Testis (tissue), 3 donors: ENCODE data around the gene AMZ1. TPM values are rescaled to one million over a fixed set of nuclear protein-coding genes. Genes with fewer than 3 reads are reported as not detected.

Source experiments
- DNase-seq: peaks from one replicate; pipeline ENCODE4 v3.0.0-alpha.2; 2019
- H3K27ac ChIP-seq, 2 donors: fragments of 200-600 bp; sonication (generic); one replicate each; pipeline ENCODE4 v1.5.1; 2019
- H3K27me3 ChIP-seq: fragments of 200-600 bp; sonication (generic); one replicate; pipeline ENCODE4 v1.5.1; 2019
- H3K36me3 ChIP-seq: fragments of 200-600 bp; sonication (generic); one replicate; pipeline ENCODE4 v1.5.1; 2017; ENCODE audit warnings: low read depth; ENCODE audit errors: missing control alignments
- H3K4me1 ChIP-seq: fragments of 200-600 bp; sonication (generic); one replicate; pipeline ENCODE4 v1.5.1; 2019
- H3K4me3 ChIP-seq, 2 donors: fragments of 200-600 bp; sonication (generic); one replicate each; pipeline ENCODE4 v1.5.1; 2017 to 2019
- H3K9me3 ChIP-seq: fragments of 200-600 bp; sonication (generic); one replicate; pipeline ENCODE4 v1.5.1; 2017
- POLR2A ChIP-seq: fragments of 450-650 bp; IDR thresholded peaks from one replicate; pipeline ENCODE4 v1.6.1; 2017; ENCODE audit warnings: antibody characterized with exemption, mild to moderate bottlenecking, moderate library complexity
- WGBS, 2 donors: methylation state at CpG; one replicate each; pipeline ENCODE4 v1.1.5; 2018; 5-methylcytosine and 5-hydroxymethylcytosine counted together
- intact Hi-C: fragments of 100-400 bp; cut with DNase I; formaldehyde crosslinking; loops from one replicate; pipeline ENCODE4 v1.15.1; 2023; ENCODE audit warnings: low total_unique reads
- polyA plus RNA-seq: library from polyadenylated mRNA; stranded (reverse); fragments of 350-450 nt; fragmentation: Illumina TruSeq; extraction: RNeasy Lipid Tissue Mini Kit (QIAGEN cat#74804); gene quantifications from one replicate; pipeline ENCODE4 v1.2.3, GENCODE V29; 2014; ENCODE audit warnings: low read depth, low replicate concordance; ENCODE audit not compliant: insufficient read depth
- total RNA-seq, 2 donors: library from RNA; depleted of rRNA; stranded (reverse); fragments of >200 nt; gene quantifications; one replicate each; pipeline ENCODE4 v1.2.3, GENCODE V29; 2016
- TF ChIP-seq, protein P1 (sequence below), 3 experiments: fragments of 450-650 bp in 2 of 3; fragments of 200-600 bp in 1 of 3; sonication (generic) in 1 of 3; IDR thresholded peaks; one replicate each; pipeline ENCODE4 v1.5.1; 2016 to 2019; ENCODE audit warnings: antibody characterized with exemption in 3 of 3, mild to moderate bottlenecking in 2 of 3, moderate library complexity in 1 of 3

AMZ1 gene
- total and polyA plus RNA-seq, 3 donors from 2014 or later: 1.1 to 3.2 (median 2.7) TPM

- no peak for DNase-seq
- Histone ChIP-seq H3K4me1 (no peaks in the 10 kb centered on the region), H3K27me3 (no peaks in the 10 kb centered on the region), H3K36me3 (no peaks in the 10 kb centered on the region), H3K4me3 (no peak overlapping the region), H3K27ac (no peak overlapping the region), H3K9me3 (no peaks in the 10 kb centered on the region)
- WGBS, 2 donors: 89% methylated on average over 19 of the region's 20 CpGs; no CpG with 5 or more reads in 1 of the 2 donors
- intact Hi-C loops: no loop called here
- no peak for TF ChIP-seq POLR2A
- TF ChIP-seq, protein P1, sequence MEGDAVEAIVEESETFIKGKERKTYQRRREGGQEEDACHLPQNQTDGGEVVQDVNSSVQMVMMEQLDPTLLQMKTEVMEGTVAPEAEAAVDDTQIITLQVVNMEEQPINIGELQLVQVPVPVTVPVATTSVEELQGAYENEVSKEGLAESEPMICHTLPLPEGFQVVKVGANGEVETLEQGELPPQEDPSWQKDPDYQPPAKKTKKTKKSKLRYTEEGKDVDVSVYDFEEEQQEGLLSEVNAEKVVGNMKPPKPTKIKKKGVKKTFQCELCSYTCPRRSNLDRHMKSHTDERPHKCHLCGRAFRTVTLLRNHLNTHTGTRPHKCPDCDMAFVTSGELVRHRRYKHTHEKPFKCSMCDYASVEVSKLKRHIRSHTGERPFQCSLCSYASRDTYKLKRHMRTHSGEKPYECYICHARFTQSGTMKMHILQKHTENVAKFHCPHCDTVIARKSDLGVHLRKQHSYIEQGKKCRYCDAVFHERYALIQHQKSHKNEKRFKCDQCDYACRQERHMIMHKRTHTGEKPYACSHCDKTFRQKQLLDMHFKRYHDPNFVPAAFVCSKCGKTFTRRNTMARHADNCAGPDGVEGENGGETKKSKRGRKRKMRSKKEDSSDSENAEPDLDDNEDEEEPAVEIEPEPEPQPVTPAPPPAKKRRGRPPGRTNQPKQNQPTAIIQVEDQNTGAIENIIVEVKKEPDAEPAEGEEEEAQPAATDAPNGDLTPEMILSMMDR (IDR thresholded peaks at IDR 0.05): no peak
Observed at GRCh38 chr7:2708547-2709310, 20.7 kb downstream of the AMZ1 start.

DNA sequence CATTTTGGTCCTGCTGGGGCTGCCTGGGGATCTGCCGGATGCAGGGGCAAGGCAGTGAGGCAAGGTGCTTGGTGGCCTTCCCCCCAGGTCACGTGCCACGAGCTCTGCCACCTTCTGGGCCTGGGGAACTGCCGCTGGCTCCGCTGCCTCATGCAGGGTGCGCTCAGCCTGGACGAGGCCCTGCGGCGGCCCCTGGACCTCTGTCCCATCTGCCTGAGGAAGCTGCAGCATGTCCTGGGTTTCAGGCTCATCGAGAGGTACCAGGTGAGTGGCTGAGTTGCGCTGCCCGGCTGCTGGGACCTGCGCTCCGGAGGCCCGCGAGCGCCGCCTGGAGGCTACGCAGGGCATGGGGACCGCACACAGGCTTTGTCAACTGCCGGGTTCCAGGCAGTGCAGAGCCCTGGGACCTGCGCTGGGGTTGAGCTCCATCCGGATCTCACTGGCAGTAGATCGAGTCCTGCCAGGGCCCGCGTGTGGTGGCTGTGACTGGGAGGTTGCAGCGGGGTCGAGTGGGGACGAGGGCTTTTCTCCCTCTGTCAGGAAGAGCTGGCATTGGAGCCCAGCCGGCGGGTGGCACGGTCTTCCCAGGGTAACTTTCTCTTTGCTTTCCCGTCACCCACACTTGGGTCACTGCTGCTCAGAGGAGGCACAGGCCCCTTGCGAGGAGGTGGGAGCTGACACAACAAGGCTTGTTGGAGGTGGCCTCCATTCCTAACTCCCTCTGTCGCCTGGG, 21.7 kb downstream of the AMZ1 start:
- TF ChIP-seq, protein P1 (IDR thresholded peaks at IDR 0.05): peak; percentile 27 to 41 (median 31)
- no peak for TF ChIP-seq POLR2A
- no peaks in the 10 kb centered on the region for H3K4me1 ChIP-seq
- intact Hi-C loops: no loop called here
- H3K9me3 ChIP-seq: no peaks in the 10 kb centered on the region
- no peaks in the 10 kb centered on the region for H3K36me3 ChIP-seq
- DNase-seq: no peak
- H3K4me3 ChIP-seq: no peak overlapping the region
- 65 to 73% methylated on average over 18 to 25 of the region's 35 CpGs for WGBS, 2 donors
- no peak overlapping the region for H3K27ac ChIP-seq
- H3K27me3 ChIP-seq: no peaks in the 10 kb centered on the region

DNA sequence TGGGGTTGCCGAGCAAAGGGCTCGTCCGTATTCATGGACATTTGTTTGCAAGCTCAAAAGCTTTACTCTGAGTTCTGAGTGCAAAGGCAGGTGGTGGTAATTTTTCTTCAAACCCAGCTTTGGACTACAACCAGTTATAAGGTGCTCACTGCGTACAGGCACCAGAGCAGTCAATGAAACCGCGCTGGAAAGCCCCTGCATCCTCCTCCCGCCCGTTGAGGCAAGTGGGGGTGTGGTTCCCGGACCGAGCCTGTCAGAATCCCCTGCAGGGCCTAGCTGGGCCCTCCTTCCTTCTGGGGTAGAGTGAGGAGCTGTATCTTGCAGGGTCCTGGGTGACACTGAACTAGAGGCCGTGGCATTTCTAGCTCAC, 22.3 kb downstream of the AMZ1 start:
- H3K27ac ChIP-seq: no peak overlapping the region
- WGBS, 2 donors: 88 to 91% methylated on average over 7 to 11 of the region's 11 CpGs
- H3K9me3 ChIP-seq: no peaks in the 10 kb centered on the region
- no peaks in the 10 kb centered on the region for H3K4me1 ChIP-seq
- H3K36me3 ChIP-seq: no peaks in the 10 kb centered on the region
- no peak overlapping the region for H3K4me3 ChIP-seq
- intact Hi-C loops: no loop called here
- DNase-seq: no peak
- no peaks in the 10 kb centered on the region for H3K27me3 ChIP-seq
- TF ChIP-seq, protein P1 (IDR thresholded peaks at IDR 0.05): no peak
- TF ChIP-seq POLR2A: no peak

GRCh38 chr7:2710901-2711551, 23.0 kb downstream of the AMZ1 start:
- intact Hi-C loops: no loop called here
- TF ChIP-seq, protein P1 (IDR thresholded peaks at IDR 0.05): no peak
- no peak for TF ChIP-seq POLR2A
- H3K4me3 ChIP-seq: no peak overlapping the region
- peaks cover 3% of the 10 kb centered on the region for H3K4me1 ChIP-seq
- 59 to 70% methylated on average over 4 of the region's 4 CpGs for WGBS, 2 donors
- H3K27ac ChIP-seq: no peak overlapping the region
- DNase-seq: no peak
- no peaks in the 10 kb centered on the region for H3K27me3 ChIP-seq
- H3K36me3 ChIP-seq: no peaks in the 10 kb centered on the region
- H3K9me3 ChIP-seq: no peaks in the 10 kb centered on the region
